Middle frontal gyrus (tissue), 1 donor: Measurements from ENCODE around the gene RPS15.
A peak's percentile ranks its signal among the peaks of the same experiment; 100 is the strongest.

Source experiments
- DNase-seq: peaks from one replicate; pipeline ENCODE4 v3.0.0-alpha.2; 2015; ENCODE audit warnings: low spot score; ENCODE audit errors: extremely low spot score

Gene RPS15

GRCh38 chr19:1438035-1438932 lies at the start of gene RPS15:
Gene RPS15, plus strand, starts transcription at chr19:1438396. Its CDS starts 30 bp downstream, at chr19:1438426.
- DNase-seq = peak; percentile 91

DNA sequence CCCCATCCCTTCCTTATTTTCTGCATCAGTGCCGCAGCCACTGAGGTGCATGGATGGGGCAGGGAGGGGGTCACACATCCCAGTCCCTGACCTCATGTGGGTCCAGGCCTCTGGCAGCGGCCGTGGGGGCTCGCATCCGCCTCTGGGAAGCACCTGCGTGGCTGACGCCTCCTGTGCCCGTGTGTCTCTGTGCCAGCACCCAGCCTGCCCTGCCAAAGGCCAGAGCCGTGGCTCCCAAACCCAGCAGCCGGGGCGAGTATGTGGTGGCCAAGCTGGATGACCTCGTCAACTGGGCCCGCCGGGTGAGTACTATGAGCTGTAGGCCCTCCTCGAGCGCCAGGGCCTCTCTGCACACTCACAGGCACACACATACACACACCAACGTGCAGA lies 49.6 kb upstream of the RPS15 start:
- no peak for DNase-seq

DNA sequence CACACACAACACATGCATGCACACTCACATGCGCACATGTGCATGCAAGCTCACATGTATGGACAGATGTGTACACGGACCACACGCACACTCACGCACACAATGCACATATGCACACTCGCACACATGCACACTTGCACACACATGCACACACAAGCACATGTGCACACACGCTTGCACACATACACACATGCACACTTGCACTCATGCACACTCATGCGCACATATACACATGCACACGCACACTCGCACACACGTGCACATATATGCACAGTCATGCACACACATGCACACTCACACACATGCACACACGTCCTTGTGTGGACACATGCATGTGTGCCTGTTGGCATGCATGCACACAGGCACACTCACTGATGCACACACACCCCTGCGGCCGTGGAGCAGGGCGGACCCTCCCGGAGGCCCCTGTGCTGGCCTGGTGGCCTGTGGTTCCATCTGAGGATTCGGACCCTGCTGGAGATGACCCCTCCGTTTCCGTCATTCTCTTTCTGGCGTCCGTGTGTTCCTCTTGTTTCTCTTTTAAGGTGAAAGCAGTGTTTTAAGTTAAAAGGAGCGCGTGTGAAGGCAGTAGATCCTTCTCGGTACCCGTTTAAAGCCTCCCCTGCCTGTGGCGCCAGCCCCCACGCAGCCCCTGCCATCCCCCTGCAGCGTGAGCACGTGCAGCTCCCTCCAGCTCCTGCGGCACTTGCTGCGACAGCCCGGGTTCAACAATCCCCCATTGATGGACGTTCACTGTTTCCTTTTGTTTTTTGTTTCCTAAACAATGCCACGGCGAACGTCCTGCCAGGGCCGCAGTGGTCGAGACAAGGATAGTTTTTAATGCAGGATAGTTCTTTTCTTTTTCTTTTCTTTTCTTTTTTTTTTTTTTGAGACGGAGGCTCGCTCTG lies 48.9 kb upstream of the RPS15 start:
- DNase-seq = no peak

- no peak for DNase-seq
Measured at GRCh38 chr19:1390890-1391423, 47.2 kb upstream of the RPS15 start.

- no peak for DNase-seq
Measured at GRCh38 chr19:1392407-1392806, 45.8 kb upstream of the RPS15 start.

DNA sequence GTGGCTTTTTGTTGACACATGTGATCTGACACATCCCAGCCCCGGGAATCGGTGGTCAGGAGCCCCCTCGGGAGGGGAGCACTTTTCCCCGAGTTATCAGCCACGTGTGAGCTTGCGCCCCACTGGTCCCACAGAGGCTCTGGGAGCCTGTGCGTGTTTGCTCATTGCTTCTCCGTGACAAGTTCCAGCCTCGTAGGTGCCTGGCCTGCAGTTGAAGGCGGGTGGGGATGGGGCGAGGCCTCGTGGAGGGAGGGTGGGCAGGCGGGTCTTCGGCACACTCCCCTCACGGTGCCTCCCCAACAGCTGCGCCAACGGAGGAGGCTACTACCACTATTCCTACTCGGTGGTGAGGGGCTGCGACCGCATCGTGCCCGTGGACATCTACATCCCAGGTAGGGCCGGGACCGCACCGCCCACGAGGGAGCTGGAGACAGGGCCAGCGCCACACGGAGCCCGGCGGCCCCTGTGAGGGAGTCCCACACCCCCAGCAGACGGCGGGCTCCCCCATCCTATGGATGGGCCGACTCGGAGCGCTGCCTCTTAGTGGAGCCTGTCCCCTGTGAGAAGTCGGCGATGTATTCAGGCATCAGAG lies 45.2 kb upstream of the RPS15 start:
- DNase-seq = no peak

DNA sequence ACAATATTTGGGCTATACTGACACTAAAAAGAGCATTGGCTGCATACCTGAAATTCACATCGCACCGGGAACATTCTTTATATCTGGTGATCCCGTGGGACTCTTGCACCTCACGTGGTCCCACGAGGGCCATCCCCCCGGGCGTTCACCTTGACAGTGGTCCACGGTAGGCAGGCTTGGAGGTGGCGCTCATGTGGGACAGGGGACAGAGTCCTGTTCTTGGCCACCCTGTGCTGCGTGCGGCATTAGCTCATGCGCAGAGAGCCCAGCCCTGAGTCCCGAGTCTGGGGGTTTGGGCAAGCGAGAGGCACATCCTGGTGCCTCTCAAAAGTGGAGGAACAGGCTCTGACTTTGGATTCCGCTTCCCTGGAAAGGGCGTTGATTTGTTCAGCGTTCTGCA lies 44.4 kb upstream of the RPS15 start:
- no peak for DNase-seq

DNA sequence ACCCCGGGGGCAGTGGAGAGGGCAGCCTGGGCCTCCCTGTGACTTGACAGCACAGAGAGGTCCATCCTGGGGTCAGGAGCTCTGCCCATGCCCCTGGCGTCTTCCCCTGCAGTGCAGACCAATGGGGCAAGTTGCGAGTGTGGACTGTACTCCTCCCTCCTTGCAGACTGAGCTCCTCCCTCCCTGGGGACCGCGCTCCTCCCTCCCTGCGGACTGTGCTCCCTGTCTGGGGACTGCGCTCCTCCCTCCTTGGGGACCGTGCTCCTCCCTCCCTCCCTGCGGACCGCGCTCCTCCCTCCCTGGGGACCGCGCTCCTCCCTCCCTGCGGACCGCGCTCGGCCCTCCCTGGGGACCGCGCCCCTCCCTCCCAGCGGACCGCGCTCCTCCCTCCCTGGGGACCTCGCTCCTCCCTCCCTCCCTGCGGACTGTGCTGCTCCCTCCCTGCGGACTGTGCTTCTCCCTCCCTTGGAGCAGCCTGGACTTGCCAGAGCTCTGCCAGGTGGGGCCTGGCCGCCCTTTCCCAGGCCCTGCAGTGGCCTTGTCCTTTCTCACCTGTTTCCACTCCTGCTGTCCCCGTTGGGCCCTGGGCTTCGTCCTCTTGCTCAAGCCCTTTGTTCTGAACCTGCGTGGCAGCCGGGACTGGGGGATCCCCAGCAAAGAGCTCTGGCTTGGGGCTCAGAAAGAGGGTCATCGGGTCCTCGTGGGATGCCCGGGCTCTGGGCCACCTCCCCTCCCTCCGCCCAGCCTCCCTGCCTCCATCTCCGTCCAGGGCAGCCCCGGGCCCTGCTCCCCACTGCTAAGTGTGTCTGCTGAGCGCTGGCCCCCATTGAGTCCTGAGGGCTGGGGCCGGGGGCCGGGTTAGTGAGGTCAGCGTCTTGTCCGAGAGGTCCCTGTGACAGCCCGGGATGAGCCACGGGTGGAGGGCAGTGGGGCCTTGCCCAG lies 43.7 kb upstream of the RPS15 start:
- DNase-seq = no peak

- no peak for DNase-seq
Measured at GRCh38 chr19:1395194-1396018, 42.8 kb upstream of the RPS15 start.

- DNase-seq = no peak
Measured at GRCh38 chr19:1396019-1396767, 42.0 kb upstream of the RPS15 start.

DNA sequence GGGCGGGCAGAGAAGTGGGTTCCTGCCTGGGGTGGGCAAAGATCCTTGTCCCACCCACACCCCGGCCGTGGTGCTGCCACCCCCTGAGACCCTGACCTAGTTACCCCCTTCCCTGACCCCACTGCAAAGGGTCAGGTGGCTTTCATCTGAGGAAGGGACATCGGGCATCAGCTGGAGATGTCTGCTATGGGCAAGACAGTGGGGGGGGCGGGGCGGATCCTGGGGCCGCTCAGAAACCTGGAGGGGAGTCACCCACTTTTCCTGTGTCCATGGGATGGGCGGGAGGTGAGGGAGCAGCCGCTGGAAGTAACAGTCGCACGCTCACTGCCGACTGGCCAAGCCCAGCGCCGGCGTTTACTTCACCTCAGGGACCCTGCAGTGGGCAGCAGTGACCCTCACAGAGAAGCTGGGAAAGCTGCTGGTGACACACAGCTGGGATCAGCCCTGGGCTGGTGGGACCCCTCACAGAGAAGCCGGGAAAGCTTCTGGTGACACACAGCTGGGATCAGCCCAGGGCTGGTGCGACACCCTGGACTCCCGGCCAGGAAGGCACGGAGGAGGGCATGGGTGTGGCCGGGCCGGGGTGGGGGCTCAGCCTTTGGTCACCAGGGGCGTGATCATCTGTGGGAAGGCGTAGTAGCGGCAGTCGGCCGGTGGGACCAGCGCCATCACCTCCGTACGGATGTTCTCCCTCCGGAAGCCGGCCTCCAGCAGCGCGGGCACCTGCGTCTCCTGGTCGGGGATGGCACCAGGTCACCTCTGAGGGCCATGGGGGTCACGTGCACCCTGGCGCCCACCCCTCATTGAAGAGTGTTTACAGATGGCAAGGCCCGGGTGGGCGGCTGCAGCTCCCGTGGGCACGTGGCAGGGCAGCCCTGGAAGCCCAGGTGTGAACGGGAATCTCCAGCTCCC lies 41.2 kb upstream of the RPS15 start:
- DNase-seq = no peak

DNA sequence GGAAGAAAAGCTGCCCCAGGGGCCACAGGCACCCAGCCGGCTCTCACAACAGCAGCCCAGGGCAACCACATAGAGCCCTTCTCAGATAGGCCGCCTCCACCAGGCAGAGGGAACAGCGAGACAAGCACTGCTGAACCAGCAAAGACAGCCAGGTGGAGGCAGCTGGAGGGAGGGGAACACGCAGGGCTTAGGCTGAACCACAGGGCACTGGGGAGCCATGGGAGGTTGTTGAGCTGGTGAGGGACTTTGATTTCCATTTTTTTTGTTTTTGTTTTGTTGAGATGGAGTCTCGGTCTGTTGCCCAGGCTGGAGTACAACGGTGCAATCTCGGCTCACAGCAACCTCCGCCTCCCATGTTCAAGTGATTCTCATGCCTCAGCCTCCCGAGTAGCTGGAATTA lies 40.4 kb upstream of the RPS15 start:
- no peak for DNase-seq

DNA sequence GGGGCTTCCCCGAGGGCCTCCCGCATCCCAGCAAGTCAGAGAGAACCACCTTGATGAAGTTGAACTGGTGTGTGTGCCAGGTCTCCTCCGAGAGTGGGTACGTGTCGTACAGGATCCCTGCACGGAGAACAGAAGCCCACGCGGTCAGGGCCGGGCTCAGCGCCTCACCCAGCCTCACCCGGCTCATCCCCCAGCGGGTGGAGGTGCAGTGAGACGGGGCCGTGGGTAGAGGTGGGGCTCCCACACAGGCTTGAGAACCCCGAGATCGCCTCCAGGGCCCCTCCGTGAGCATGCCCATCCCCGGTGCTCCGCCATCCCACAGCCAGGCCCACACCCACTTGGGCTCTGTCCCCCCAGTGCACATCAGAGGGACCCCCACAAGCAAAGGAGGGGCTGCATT lies 39.1 kb upstream of the RPS15 start:
- DNase-seq = no peak

- DNase-seq = no peak
Measured at GRCh38 chr19:1399745-1400144, 38.5 kb upstream of the RPS15 start.

DNA sequence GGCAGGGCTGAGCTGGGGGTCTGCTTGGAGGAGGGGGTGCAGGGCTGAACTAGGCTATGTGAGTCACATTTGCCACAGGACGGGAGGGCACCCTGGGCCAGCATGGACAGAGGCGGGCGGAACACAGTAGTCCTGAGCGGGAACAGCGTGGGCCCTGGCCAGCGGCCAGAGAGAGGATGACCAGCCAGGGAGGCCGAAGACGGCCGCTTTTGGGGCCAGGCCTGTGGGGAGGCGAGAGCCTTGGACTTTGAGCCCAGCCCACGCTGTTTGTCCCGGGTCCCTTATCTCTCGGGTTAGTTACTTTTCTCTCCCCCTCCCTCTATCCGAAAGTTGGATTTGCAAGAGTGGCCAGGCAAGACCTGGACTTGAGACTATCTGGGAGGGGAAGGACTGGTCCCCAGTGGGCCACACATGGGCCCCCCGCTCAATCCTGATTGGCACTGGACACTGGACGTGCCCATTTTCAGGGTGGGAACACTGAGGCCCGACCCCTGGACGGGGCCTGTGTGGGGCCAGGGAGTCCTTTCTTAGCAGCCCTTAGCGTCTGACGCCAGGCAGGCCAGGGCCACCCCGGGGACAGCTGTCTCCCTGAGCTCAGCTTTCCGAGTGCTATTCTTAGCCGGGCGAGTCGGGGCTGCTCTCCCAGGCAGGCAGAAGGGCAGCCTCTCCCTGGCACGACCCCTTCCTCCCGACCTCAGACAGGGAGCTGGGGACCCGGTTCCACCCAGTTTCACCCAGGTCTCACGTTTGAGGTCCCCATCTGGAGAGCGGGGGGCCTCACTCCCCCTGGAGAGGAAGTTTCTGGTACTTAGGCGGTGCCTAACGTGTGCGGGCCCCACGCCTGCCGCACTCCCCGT lies 37.7 kb upstream of the RPS15 start:
- no peak for DNase-seq

DNA sequence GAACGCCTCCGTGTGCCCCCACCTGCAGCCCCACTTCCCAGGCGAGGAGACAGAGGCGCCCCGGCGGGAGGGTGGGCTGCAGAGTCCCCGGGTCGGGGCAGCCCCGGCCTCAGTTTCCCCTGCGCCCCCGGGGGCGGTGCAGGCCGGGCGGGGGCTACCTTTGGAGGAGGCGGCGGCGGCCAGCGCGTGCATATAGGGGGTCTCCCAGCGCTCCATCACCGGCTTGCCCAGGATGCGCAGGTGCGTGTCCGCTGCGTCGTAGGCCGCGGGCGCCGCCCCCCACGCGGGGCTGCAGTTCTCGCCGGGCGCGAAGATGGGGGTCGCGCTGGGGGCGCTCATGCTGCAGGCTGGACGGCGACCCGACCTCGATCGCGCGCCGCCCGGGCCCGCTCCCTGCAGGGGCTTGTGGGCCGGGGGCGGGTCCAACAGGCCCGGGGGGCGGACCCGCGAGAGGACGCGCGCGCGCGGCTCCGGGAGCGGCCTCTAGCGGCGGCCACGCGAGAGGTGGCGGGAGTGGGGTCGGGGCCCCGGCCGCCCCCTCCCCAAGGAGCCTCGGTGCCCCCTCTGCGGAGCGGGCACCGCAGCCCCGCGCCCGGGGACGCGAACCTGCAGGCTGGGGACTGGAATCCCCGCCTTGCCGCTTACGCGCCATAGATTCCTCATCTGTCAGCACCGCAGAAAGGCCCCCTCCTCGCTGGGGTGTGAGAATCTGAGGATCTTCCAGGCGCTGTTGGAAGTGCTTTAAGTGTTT lies 36.9 kb upstream of the RPS15 start, which contains the start of gene GAMT:
GAMT (minus strand) TSS at position 405 of the 751 bp plus-strand sequence; CDS start at position 339, 66 bp downstream.
- no peak for DNase-seq
